ENCODE measurements around the gene BECN2.

Gene BECN2

GRCh38 chr1:241957692-241958494 lies at the start of gene BECN2:
Gene BECN2, plus strand, starts transcription at chr1:241957767. Its CDS starts 0 bp downstream, at chr1:241957767.
- DNase-seq = no peak

- DNase-seq = no peak
Observed at GRCh38 chr1:241916196-241916595, 41.4 kb upstream of the BECN2 start.

GRCh38 chr1:241917487-241917886 lies 40.1 kb upstream of the BECN2 start:
- DNase-seq = no peak

GRCh38 chr1:241918879-241919278 lies 38.7 kb upstream of the BECN2 start:
- no peak for DNase-seq

GRCh38 chr1:241924080-241924808 lies 33.3 kb upstream of the BECN2 start:
- DNase-seq = no peak

GRCh38 chr1:241926141-241926540 lies 31.4 kb upstream of the BECN2 start:
- no peak for DNase-seq

- DNase-seq = no peak
Observed at GRCh38 chr1:241927321-241927720, 30.2 kb upstream of the BECN2 start.

GRCh38 chr1:241932845-241933244 lies 24.7 kb upstream of the BECN2 start:
- no peak for DNase-seq

- DNase-seq = no peak
Observed at GRCh38 chr1:241934201-241934848, 23.2 kb upstream of the BECN2 start.

- DNase-seq = no peak
Observed at GRCh38 chr1:241934866-241935265, 22.7 kb upstream of the BECN2 start.

- DNase-seq = no peak
Observed at GRCh38 chr1:241939798-241940197, 17.8 kb upstream of the BECN2 start.

GRCh38 chr1:241942738-241943137 lies 14.8 kb upstream of the BECN2 start:
- DNase-seq = no peak

GRCh38 chr1:241944300-241944699 lies 13.3 kb upstream of the BECN2 start:
- DNase-seq = no peak

- DNase-seq = no peak
Observed at GRCh38 chr1:241947354-241947753, 10.2 kb upstream of the BECN2 start.

- no peak for DNase-seq
Observed at GRCh38 chr1:241950390-241950789, 7.2 kb upstream of the BECN2 start.

- DNase-seq = no peak
Observed at GRCh38 chr1:241962153-241962552, 4.6 kb downstream of the BECN2 start.

GRCh38 chr1:241963722-241964121 lies 6.2 kb downstream of the BECN2 start:
- no peak for DNase-seq

- DNase-seq = no peak
Observed at GRCh38 chr1:241964550-241965282, 7.1 kb downstream of the BECN2 start.

GRCh38 chr1:241968611-241969010 lies 11.0 kb downstream of the BECN2 start:
- no peak for DNase-seq

GRCh38 chr1:241972703-241973369 lies 15.3 kb downstream of the BECN2 start:
- DNase-seq = no peak

GRCh38 chr1:241976229-241976628 lies 18.7 kb downstream of the BECN2 start:
- no peak for DNase-seq

GRCh38 chr1:241979071-241979470 lies 21.5 kb downstream of the BECN2 start:
- DNase-seq = no peak

GRCh38 chr1:241979926-241980325 lies 22.4 kb downstream of the BECN2 start:
- DNase-seq = no peak

Measured in stimulated activated CD4-positive, alpha-beta T cell treated with anti-CD3 and anti-CD28 coated beads, Interleukin-1b, Interleukin-23, amount 100 ng/mL, for 48 hours (primary cell).